SK-N-SH (cell line): ENCODE data around the gene ZFYVE27. TPM values are rescaled to one million over a fixed set of nuclear protein-coding genes. Genes with fewer than 3 reads are reported as not detected.

Experiments used
- CTCF ChIA-PET: fragments of 300-600, 350-600 bp; formaldehyde crosslinking; extraction: SDS; loops from one replicate; lab custom pipeline; 2021; lab: Yijun Ruan, JAX
- POLR2A ChIA-PET: fragments of 350-600 bp; sonication (Branson Sonifier 250); formaldehyde crosslinking; extraction: SDS; loops from one replicate; lab custom pipeline; 2020; ENCODE audit warnings: antibody characterized with exemption, inconsistent platforms; lab: Yijun Ruan, JAX
- DNase-seq: peaks from one replicate; pipeline ENCODE4 v3.0.0; 2012
- H2AFZ ChIP-seq: fragments of 200-600 bp; sonication (generic); 2 replicates; pipeline ENCODE4 v1.8.1; 2016; ENCODE audit warnings: antibody characterized with exemption, mild to moderate bottlenecking, low read depth
- H3F3A ChIP-seq: fragments of 200-600 bp; sonication (generic); replicated peaks from 2 replicates; pipeline ENCODE3; 2016; ENCODE audit warnings: antibody characterized with exemption, mild to moderate bottlenecking; ENCODE audit not compliant: insufficient read depth
- H3K27ac ChIP-seq, 2 experiments: fragments of 200-500 bp in 1 of 2; fragments of 200-600 bp in 1 of 2; sonication (Bioruptor generic) in 1 of 2; sonication (generic), shearing (Covaris generic) in 1 of 2; 2 replicates each; pipeline versions ENCODE4 v1.5.1 to v1.6.1; 2014 to 2016; ENCODE audit warnings: low read depth in 2 of 2, inconsistent platforms in 1 of 2, low read length in 1 of 2, mild to moderate bottlenecking in 1 of 2, mixed read lengths in 1 of 2
- H3K27me3 ChIP-seq: fragments of 200-600 bp; sonication (generic), shearing (Covaris generic); 2 replicates; pipeline ENCODE4 v1.6.1; 2016; ENCODE audit warnings: mixed run types; ENCODE audit not compliant: insufficient read depth
- H3K36me3 ChIP-seq, 2 experiments: fragments of 200-500 bp in 1 of 2; fragments of 200-600 bp in 1 of 2; sonication (Bioruptor generic) in 1 of 2; sonication (generic) in 1 of 2; replicated peaks in 1 of 2; 2 replicates each; pipeline versions ENCODE3 to v1.5.1; 2014 to 2016; ENCODE audit warnings: low read length in 1 of 2, mild to moderate bottlenecking in 1 of 2; ENCODE audit not compliant: insufficient read depth in 2 of 2, control insufficient read depth in 1 of 2
- H3K4me1 ChIP-seq, 2 experiments: fragments of 200-500 bp in 1 of 2; fragments of 200-600 bp in 1 of 2; sonication (Bioruptor generic) in 1 of 2; sonication (generic), shearing (Covaris generic) in 1 of 2; 2 replicates each; pipeline versions ENCODE4 v1.5.1 to v1.6.1; 2014 to 2016; ENCODE audit warnings: low read depth in 1 of 2, low read length in 1 of 2, mixed run types in 1 of 2; ENCODE audit not compliant: insufficient read depth in 2 of 2, control insufficient read depth in 1 of 2
- H3K4me2 ChIP-seq: fragments of 200-600 bp; sonication (generic), shearing (Covaris generic); 2 replicates; pipeline ENCODE4 v1.6.1; 2017; ENCODE audit warnings: mixed run types
- H3K4me3 ChIP-seq, 2 experiments: fragments of 200-500 bp in 1 of 2; fragments of 200-600 bp in 1 of 2; sonication (Bioruptor generic) in 1 of 2; sonication (generic), shearing (Covaris generic) in 1 of 2; 2 replicates each; pipeline versions ENCODE4 v1.5.1 to v1.8.1; 2014 to 2016; ENCODE audit warnings: low read depth in 2 of 2, inconsistent platforms in 1 of 2, low read length in 1 of 2, mild to moderate bottlenecking in 1 of 2, mixed read lengths in 1 of 2, moderate library complexity in 1 of 2
- H3K79me2 ChIP-seq: fragments of 200-600 bp; sonication (generic); 2 replicates; pipeline ENCODE4 v1.8.1; 2017; ENCODE audit warnings: mild to moderate bottlenecking; ENCODE audit not compliant: insufficient read depth
- H3K9ac ChIP-seq: fragments of 200-600 bp; sonication (generic); 2 replicates; pipeline ENCODE4 v1.6.1; 2017; ENCODE audit warnings: mixed run types
- H3K9me2 ChIP-seq: fragments of 200-600 bp; sonication (generic); 2 replicates; pipeline ENCODE4 v1.6.1; 2017; ENCODE audit warnings: mixed run types
- H3K9me3 ChIP-seq: fragments of 200-600 bp; sonication (generic); 2 replicates; pipeline ENCODE4 v1.6.1; 2017; ENCODE audit warnings: mixed run types, mild to moderate bottlenecking, moderate library complexity
- H4K20me1 ChIP-seq: fragments of 200-600 bp; sonication (generic); 2 replicates; pipeline ENCODE4 v1.6.1; 2017; ENCODE audit warnings: mild to moderate bottlenecking, mixed run types; ENCODE audit not compliant: insufficient read depth
- CHD2 ChIP-seq: fragments of 150-350 bp; IDR thresholded peaks from 2 replicates; pipeline ENCODE4 v1.6.1; 2018; ENCODE audit warnings: low read length; ENCODE audit not compliant: partially characterized antibody
- CTCF ChIP-seq: fragments of 200-600 bp; sonication (generic); IDR thresholded peaks from 2 replicates; pipeline ENCODE4 v1.6.1; 2017; ENCODE audit warnings: antibody characterized with exemption, mild to moderate bottlenecking, moderate library complexity
- GATA2 ChIP-seq: sonication (generic); formaldehyde crosslinking; IDR thresholded peaks from 2 replicates; pipeline ENCODE4 v1.5.0; 2020; ENCODE audit warnings: mild to moderate bottlenecking, missing genetic modification reagents
- IRF3 ChIP-seq: fragments of 150-350 bp; IDR thresholded peaks from 2 replicates; pipeline ENCODE4 v1.6.1; 2016; ENCODE audit warnings: mild to moderate bottlenecking, low read depth, low read length
- MEF2A ChIP-seq: IDR thresholded peaks from 2 replicates; pipeline ENCODE4 v1.4.0; 2012; ENCODE audit warnings: low read depth, borderline replicate concordance
- MXI1 ChIP-seq: IDR thresholded peaks from 2 replicates; pipeline ENCODE4 v1.6.1; 2012; ENCODE audit warnings: mild to moderate bottlenecking, low read depth, low read length, improper control_type of control experiment
- NFIC ChIP-seq: IDR thresholded peaks from 2 replicates; pipeline ENCODE4 v1.4.0; 2012; ENCODE audit warnings: borderline replicate concordance
- POLR2AphosphoS5 ChIP-seq: IDR thresholded peaks from 2 replicates; pipeline ENCODE4 v1.6.1; 2012; ENCODE audit warnings: low read depth, low read length
- SIN3A ChIP-seq: IDR thresholded peaks from 2 replicates; pipeline ENCODE4 v1.6.1; 2012; ENCODE audit warnings: low read depth, mild to moderate bottlenecking, low read length, moderate library complexity, borderline replicate concordance
- SMC3 ChIP-seq: IDR thresholded peaks from 2 replicates; pipeline ENCODE4 v1.6.1; 2012; ENCODE audit warnings: low read depth, low read length, improper control_type of control experiment
- TEAD4 ChIP-seq: IDR thresholded peaks from 2 replicates; pipeline ENCODE4 v1.4.0; 2012; ENCODE audit warnings: mild to moderate bottlenecking, borderline replicate concordance; ENCODE audit not compliant: insufficient read depth
- USF2 ChIP-seq: fragments of 150-350 bp; IDR thresholded peaks from 2 replicates; pipeline ENCODE4 v1.6.1; 2017; ENCODE audit warnings: antibody characterized with exemption, low read length, low read depth, borderline replicate concordance
- YY1 ChIP-seq: IDR thresholded peaks from 2 replicates; pipeline ENCODE4 v1.4.0; 2012; ENCODE audit warnings: low read depth, mild to moderate bottlenecking
- WGBS: methylation state at CpG from one replicate; pipeline ENCODE4 v1.1.6; 2017; ENCODE audit warnings: low lambda C conversion rate; 5-methylcytosine and 5-hydroxymethylcytosine counted together
- polyA plus RNA-seq, 3 experiments: library from polyadenylated mRNA; depleted of rRNA; stranded (reverse); fragments of >200 nt; gene quantifications; 2 replicates each; pipeline ENCODE4 v1.2.3, GENCODE V29; 2012

Gene ZFYVE27
- polyA plus RNA-seq, 1 of the 3 experiments (the other 2 are of a cell fraction), result 30.5 TPM

- POLR2A ChIA-PET, result no interaction called here
- Histone ChIP-seq H3F3A (no peaks in the 10 kb centered on the region), H3K9me3 (no peaks in the 10 kb centered on the region), H3K4me2 (no peak overlapping the region), H4K20me1 (no peaks in the 10 kb centered on the region), H3K4me1 (no peaks in the 10 kb centered on the region; a peak in 1 of 4 replicates), H3K36me3 (peaks cover 0 to 15% of the 10 kb centered on the region in 2 experiments), H3K27me3 (no peaks in the 10 kb centered on the region; the same call in 1 of the 2 replicates), H2AFZ (no peak overlapping the region), H3K9ac (no peak overlapping the region), H3K9me2 (no peaks in the 10 kb centered on the region), H3K27ac (no peak overlapping the region), H3K79me2 (no peaks in the 10 kb centered on the region), H3K4me3 (no peak overlapping the region)
- WGBS, result 93% methylated on average over 3 of the region's 15 CpGs
- TF ChIP-seq CHD2 (no peak), YY1 (no peak), MXI1 (no peak)
- CTCF ChIA-PET, result interaction anchor here (1.1 to 13.8 kb wide), 8 partner anchors 11 to 281 kb away, joined by 3 to 162 read pairs (median 6); no protein-coding TSS in a partner anchor
- no peak for DNase-seq
These were observed 28.3 kb downstream of the ZFYVE27 start for GRCh38 chr10:97765201-97765600.

GRCh38 chr10:97766106-97766810 lies 29.3 kb downstream of the ZFYVE27 start:
- POLR2A ChIA-PET, result no interaction called here

More at GRCh38 chr10:97766106-97766810, 29.3 kb downstream of the ZFYVE27 start:
- Histone ChIP-seq H3F3A (no peaks in the 10 kb centered on the region), H3K9me2 (no peaks in the 10 kb centered on the region), H3K27ac (no peak overlapping the region), H4K20me1 (no peaks in the 10 kb centered on the region), H3K79me2 (no peaks in the 10 kb centered on the region), H3K4me1 (peaks cover 0 to 1% of the 10 kb centered on the region in 2 experiments; a peak in 1 of 4 replicates), H3K9ac (no peak overlapping the region), H3K9me3 (no peaks in the 10 kb centered on the region), H3K4me2 (no peak overlapping the region), H3K36me3 (peaks cover 0 to 7% of the 10 kb centered on the region in 2 experiments), H3K27me3 (peaks cover 8% of the 10 kb centered on the region; the same call in 1 of the 2 replicates), H2AFZ (no peak overlapping the region), H3K4me3 (no peak overlapping the region)
- TF ChIP-seq TEAD4 (no peak), IRF3 (no peak), POLR2AphosphoS5 (no peak), USF2 (no peak), CTCF (no peak), SMC3 (no peak), MEF2A (no peak), NFIC (no peak), GATA2 (CRISPR knock-in tag) (no peak), SIN3A (no peak)
- CTCF ChIA-PET, result interaction anchor here (0.9 to 13.8 kb wide), 7 partner anchors 12 to 138 kb away, joined by 3 to 162 read pairs (median 4); no protein-coding TSS in a partner anchor
- 85% methylated on average over 9 of the region's 13 CpGs for WGBS
- no peak for DNase-seq
